GM12891 (cell line): ENCODE results near the gene FGD5.

ENCODE experiments used
- DNase-seq: peaks from one replicate; pipeline ENCODE4 v3.0.0; 2011; ENCODE audit warnings: low spot score; ENCODE audit not compliant: insufficient read length
- FAIRE-seq: peaks from 2 replicates; lab custom pipeline; 2011; peaks lifted over from hg19 to GRCh38; lab: Jason Lieb, UNC
- PAX5 ChIP-seq: IDR thresholded peaks from 2 replicates; pipeline ENCODE4 v1.6.1; 2011; ENCODE audit warnings: low read length, moderate library complexity, mild to moderate bottlenecking; ENCODE audit not compliant: insufficient read depth, severe bottlenecking
- POLR2A ChIP-seq: IDR thresholded peaks from 2 replicates; pipeline ENCODE4 v1.6.1; 2011; ENCODE audit warnings: low read depth, low read length, control low read depth
- POLR2AphosphoS5 ChIP-seq: IDR thresholded peaks from 2 replicates; pipeline ENCODE4 v1.6.1; 2011; ENCODE audit warnings: low read depth, low read length, control low read depth
- POU2F2 ChIP-seq: IDR thresholded peaks from 2 replicates; pipeline ENCODE4 v1.6.1; 2011; ENCODE audit warnings: low read depth, mild to moderate bottlenecking, control low read depth, low read length, moderate library complexity
- SPI1 ChIP-seq: IDR thresholded peaks from 2 replicates; pipeline ENCODE4 v1.6.1; 2011; ENCODE audit warnings: low read depth, low read length, control low read depth
- TAF1 ChIP-seq: IDR thresholded peaks from 2 replicates; pipeline ENCODE4 v1.6.1; 2011; ENCODE audit warnings: low read depth, low read length, control low read depth

Gene FGD5

DNA sequence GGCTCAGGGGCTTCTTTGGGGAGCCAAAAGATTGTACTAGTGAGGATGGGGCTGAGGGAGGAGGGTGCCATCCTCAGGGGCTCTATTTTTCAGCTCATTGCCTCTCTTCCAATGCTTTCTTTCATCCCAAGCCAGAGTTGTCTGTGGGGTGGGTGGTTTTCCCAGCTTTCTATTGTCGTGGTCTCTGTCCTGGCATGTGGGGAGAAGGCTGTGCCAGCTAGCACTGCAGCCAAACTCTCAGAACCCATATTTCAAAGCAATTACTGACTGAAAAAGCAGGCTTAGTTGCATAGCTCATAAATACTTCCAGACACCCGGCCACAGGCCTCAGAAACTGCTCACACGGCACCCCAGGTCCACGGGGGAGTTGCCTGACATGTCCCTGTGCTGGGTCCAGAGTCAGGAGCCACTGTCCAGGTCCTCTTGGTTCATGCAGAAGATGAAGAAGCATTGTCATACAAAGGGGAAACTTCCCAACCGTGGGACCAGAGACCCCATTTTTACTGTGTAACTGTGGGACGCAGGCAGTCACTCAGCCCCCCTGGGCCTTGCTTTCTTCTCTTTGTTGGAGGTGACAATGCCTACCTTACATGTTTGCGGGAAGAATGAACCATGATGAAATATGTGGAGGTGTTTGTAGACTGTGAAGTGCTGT, 27.6 kb downstream of the FGD5 start:
- no peak for FAIRE-seq
- TF ChIP-seq POLR2A = no peak
- TF ChIP-seq POLR2AphosphoS5 = no peak
- TF ChIP-seq PAX5 = no peak
- TF ChIP-seq TAF1 = no peak
- no peak for TF ChIP-seq SPI1
- TF ChIP-seq POU2F2 = no peak

DNA sequence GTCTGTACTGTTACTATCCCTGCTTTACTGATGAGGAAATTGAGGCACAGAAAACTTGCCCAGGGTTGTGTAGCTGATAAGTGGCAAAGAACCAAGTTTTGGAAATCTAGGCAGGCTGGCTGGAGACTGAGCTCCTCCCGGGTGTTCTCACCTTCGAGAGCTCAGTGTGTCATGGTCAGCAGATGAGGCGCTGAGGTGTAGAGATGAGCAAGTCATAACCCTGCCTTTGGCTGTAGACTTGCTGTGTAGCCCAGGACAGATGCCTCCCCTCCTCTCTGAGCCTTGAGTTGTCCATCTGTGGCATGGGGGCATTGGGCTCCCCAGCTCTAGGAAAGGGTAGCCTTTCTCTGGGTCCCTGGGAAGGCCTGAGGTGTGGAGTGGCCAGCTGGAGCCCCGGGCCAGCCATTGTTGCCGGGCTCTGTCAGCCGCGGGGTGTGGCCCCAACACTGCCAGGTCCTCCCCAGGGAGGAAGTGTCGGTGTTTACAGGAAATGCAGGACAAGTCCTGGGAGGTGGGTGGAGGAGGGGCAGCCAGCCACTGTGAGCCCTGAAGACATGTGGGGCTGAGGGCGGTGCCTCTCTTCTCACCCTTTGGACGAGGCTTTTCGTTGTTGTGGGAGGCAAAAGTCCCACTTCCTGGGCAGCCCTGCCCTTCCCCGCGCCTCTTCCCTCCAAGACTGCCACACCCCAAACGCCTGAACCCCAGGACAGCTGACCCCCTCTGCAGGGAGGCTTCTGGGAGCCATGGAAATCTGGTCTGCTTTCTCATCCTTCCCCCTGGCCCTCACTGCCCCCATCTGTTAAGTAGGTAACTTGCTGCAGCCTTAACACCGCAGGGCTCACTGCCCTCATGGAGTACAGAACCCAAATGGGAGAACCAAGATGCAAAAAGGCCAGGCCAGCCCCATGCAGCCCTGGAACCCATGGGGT, 29.1 kb downstream of the FGD5 start:
- no peak for FAIRE-seq
- no peak for DNase-seq
- TF ChIP-seq SPI1 (no peak), PAX5 (no peak), POLR2AphosphoS5 (no peak), POLR2A (no peak), POU2F2 (no peak), TAF1 (no peak)

More for the DNA sequence above, 27.6 kb downstream of the FGD5 start:
- DNase-seq = no peak

DNA sequence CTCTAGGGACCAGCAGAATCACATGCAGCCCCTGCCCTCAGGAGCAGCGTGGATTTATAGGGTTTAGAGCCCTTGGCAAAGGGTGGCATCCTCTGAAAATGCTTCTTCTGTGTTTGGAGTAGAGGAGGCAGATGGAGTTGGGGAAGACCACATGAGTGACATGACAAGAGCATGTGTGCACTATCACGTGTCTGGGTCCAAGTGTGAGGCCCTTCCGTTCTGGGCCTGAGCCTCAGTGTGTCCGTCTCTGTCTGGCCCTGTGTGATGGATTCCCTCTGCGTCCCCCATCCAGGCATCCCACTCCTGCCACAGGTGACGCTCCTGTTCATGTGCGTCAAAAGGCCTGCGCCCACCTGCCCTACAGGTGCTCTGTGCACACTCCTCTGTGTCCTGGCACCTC, 30.1 kb downstream of the FGD5 start:
- TF ChIP-seq TAF1 = no peak
- TF ChIP-seq SPI1 = no peak
- no peak for TF ChIP-seq POLR2AphosphoS5
- no peak for TF ChIP-seq PAX5
- no peak for TF ChIP-seq POU2F2
- TF ChIP-seq POLR2A = no peak
- DNase-seq = no peak
- FAIRE-seq = no peak

DNA sequence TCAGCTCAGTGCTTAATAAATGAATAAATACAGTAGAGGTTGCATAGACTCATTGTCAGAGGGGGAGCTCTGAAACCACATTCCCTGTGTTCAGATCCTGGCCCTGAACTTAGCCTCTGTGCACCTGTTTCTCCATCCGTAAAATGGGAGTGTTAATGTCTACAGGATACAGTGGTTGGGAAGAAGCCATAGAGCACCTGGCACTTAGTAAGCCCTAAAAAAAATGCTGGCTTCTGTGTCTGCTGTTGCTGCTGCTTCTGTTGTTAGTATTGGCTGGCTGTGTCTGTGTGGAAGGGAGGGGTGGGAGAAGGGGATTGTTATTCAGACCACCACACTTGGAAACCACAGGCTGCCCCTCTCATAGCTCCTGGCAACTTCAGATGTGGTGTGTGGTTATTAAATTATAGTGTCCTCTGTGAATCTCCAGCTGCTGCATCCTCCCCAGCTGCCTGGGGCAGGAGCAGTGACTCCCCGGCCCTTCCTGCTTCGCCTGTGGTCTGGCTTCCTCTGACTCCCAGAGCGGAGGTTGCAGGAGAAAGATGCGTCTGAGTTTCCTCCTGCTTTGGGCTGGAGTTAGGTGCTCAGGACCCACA, 31.0 kb downstream of the FGD5 start:
- FAIRE-seq (no peak), DNase-seq (no peak)
- TF ChIP-seq POLR2A (no peak), SPI1 (no peak), POLR2AphosphoS5 (no peak), POU2F2 (no peak), TAF1 (no peak), PAX5 (no peak)

DNA sequence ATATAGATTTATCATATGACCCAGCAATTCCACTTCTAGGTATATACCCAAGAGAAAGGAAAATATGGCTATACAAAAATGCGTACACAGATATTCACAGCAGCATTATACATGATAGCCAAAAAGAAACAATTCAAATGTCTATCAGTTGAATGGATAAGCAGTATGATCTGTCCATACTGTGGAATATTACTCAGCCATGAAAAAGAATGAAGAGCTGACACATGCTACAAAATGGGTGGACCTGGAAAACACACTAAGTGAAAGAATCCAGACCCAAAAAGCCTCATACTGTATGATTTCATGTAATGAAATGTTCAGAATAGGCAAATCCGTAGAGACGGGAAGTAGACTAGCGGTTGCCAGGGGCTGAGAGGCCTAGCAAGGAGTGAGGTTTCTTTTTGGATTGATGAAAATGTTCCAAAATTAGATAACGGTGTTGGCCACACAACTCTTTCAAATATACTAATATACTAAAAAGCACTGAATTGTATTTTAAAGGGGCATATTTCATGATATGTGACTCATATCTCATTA, 33.4 kb downstream of the FGD5 start:
- FAIRE-seq = no peak
- no peak for DNase-seq
- TF ChIP-seq SPI1 (no peak), POU2F2 (no peak)

DNA sequence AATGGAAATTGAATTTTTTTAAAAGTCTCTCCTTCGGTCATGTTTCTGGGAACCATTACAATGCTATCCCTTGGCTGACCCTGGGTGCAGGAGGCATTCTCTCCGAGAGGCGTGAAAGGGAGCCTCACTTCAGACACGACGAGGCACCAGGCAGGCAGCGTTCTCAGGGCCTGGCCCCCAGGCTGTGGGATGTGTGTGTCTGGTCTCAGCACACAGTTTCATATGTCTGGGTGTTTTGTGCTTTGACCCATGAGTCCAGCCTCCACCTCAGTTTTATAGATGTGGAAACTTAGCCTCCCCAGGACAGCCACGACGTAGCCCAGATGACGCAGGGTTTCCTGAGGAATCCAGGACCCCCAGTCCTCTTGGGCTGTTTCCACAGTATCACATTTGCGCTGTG, 34.0 kb downstream of the FGD5 start:
- FAIRE-seq = no peak
- TF ChIP-seq TAF1 (no peak), PAX5 (no peak)
- no peak for DNase-seq

DNA sequence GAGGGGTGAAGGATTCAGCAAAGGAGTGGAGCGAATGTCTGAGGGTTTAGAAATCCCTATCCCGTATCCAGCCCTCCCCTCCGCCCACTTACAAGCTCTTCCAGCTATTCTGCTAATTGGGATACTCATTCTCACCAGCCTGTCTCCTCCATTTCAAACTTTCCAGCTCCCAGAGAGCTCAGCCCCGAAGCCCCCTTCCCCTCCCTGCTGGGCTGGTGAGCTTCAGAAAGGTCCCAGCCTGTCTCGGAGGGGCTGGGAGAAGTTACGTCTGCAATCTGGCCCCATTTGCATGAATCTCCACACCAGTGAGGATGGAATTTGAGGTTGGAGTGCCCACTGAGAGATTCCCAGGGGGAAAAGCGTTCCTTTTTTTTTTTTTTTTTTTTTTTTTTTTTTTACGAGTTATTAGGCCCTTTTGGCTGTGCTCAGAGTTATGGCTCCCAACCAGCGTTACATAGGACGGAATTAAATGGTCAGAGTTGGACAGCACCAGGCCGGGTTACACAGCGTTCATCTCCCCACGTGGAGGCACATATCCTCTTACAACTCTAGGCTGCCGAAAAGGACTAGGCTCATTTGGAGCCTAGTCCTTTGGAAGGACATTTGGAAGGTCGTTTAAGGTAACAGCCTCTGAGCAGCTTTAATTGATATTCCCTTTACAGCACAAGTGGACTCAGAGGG, 34.6 kb downstream of the FGD5 start:
- TF ChIP-seq POLR2A = no peak
- TF ChIP-seq SPI1 = no peak
- no peak for TF ChIP-seq PAX5
- TF ChIP-seq TAF1 = no peak
- no peak for TF ChIP-seq POLR2AphosphoS5
- no peak for TF ChIP-seq POU2F2
- DNase-seq = no peak
- no peak for FAIRE-seq

DNA sequence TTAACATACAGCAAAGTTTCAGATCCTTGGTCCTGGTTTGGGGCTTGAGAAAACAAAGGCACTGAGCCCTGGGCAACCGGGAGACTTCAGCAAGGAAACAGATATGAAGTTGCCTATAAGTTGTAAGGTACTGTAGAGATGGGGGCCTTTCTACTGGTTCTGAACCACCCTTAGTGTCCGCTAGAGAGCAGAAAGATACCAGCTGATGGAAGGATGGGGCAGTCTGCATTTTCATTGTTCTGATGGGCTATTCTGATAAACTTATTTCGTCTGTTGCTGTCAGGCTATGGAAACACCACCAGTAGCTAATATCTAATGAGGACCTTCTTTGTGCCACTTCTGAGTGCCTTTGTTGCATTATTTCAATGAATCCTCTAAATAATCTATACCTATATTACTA, 38.7 kb downstream of the FGD5 start:
- FAIRE-seq (no peak), DNase-seq (no peak)
- TF ChIP-seq POU2F2 = no peak
- TF ChIP-seq PAX5 = no peak

DNA sequence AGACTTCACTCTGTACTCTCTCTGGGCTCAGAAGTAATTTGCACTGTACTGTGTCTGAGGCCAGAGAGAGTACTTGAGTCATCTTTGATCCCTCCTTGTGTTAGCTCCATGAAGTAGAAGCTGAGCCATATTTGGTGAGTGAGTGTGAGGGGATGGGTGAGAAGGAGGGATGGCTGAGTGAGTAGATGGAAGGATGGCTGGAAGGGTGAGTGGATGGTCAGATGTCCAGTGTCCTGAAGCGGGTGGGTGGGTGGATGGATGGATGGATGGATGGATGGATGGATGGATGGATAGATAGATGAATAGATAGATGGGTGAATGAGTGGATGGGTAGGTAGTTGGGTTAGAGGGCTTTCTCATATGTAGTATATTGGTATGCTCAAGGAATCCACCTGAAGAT, 39.3 kb downstream of the FGD5 start:
- DNase-seq = no peak
- TF ChIP-seq POLR2AphosphoS5 (no peak), SPI1 (no peak), TAF1 (no peak), POLR2A (no peak), PAX5 (no peak), POU2F2 (no peak)
- FAIRE-seq = no peak
